CD14-positive monocyte (primary cell): ENCODE results near the gene SHROOM3. TPM values are rescaled to one million over a fixed set of nuclear protein-coding genes. Genes with fewer than 3 reads are reported as not detected.

ENCODE experiments used
- DNase-seq, 3 donors: peaks; one replicate each; pipeline ENCODE4 v3.0.0-alpha.2; 2011 to 2022
- H2AFZ ChIP-seq: 2 replicates; pipeline ENCODE4 v1.6.0; 2012; ENCODE audit warnings: mild to moderate bottlenecking, low read depth, low read length, inconsistent platforms; ENCODE audit not compliant: insufficient read depth, poor library complexity, severe bottlenecking
- H3K27ac ChIP-seq, 2 donors: 1 replicate in 1 of 2; 2 replicates in 1 of 2; pipeline ENCODE4 v1.5.1; 2012 to 2013; ENCODE audit warnings: low read length in 2 of 2, control low read depth in 1 of 2, inconsistent platforms in 1 of 2, low read depth in 1 of 2, mild to moderate bottlenecking in 1 of 2
- H3K27me3 ChIP-seq, 2 donors: one replicate each; pipeline versions ENCODE4 v1.6.0 to v1.6.1; 2011 to 2013; ENCODE audit warnings: low read length in 2 of 2; ENCODE audit not compliant: control insufficient read depth in 2 of 2, insufficient read depth in 2 of 2
- H3K36me3 ChIP-seq, 2 donors: replicated peaks in 1 of 2; 1 replicate in 1 of 2; 2 replicates in 1 of 2; pipeline versions ENCODE4 v1.5.1 to v1.6.1; 2012 to 2013; ENCODE audit warnings: low read length in 2 of 2, control low read depth in 1 of 2, inconsistent platforms in 1 of 2, mild to moderate bottlenecking in 1 of 2; ENCODE audit not compliant: insufficient read depth in 2 of 2, control insufficient read depth in 1 of 2
- H3K4me1 ChIP-seq, 2 donors: 1 replicate in 1 of 2; 2 replicates in 1 of 2; pipeline versions ENCODE4 v1.5.1 to v1.6.1; 2012 to 2013; ENCODE audit warnings: low read length in 2 of 2, control low read depth in 1 of 2, inconsistent platforms in 1 of 2, mild to moderate bottlenecking in 1 of 2, moderate library complexity in 1 of 2; ENCODE audit not compliant: insufficient read depth in 2 of 2, control insufficient read depth in 1 of 2
- H3K4me2 ChIP-seq: replicated peaks from 2 replicates; pipeline ENCODE3; 2012; ENCODE audit warnings: low read length, moderate library complexity, mild to moderate bottlenecking; ENCODE audit not compliant: poor library complexity, severe bottlenecking; ENCODE audit errors: extremely low read depth
- H3K4me3 ChIP-seq, 3 experiments: fragments of 200-600 bp in 1 of 3; sonication (generic) in 1 of 3; replicated peaks in 1 of 3; 1 replicate in 2 of 3; 2 replicates in 1 of 3; pipeline ENCODE4 v1.5.1; 2011 to 2013; ENCODE audit warnings: low read length in 3 of 3, mild to moderate bottlenecking in 3 of 3, control low read depth in 2 of 3, low read depth in 2 of 3, inconsistent platforms in 1 of 3, moderate library complexity in 1 of 3
- H3K79me2 ChIP-seq: 2 replicates; pipeline ENCODE4 v1.6.0; 2012; ENCODE audit warnings: mild to moderate bottlenecking, control low read depth, inconsistent platforms, low read length, moderate library complexity; ENCODE audit not compliant: insufficient read depth
- H3K9ac ChIP-seq: 2 replicates; pipeline ENCODE4 v1.6.0; 2017; ENCODE audit warnings: low read length, mild to moderate bottlenecking; ENCODE audit not compliant: insufficient read depth, poor library complexity, severe bottlenecking
- H3K9me3 ChIP-seq, 2 donors: replicated peaks in 1 of 2; 1 replicate in 1 of 2; 2 replicates in 1 of 2; pipeline versions ENCODE4 v1.5.1 to v1.6.1; 2012 to 2013; ENCODE audit warnings: low read length in 2 of 2, control low read depth in 1 of 2; ENCODE audit not compliant: control insufficient read depth in 1 of 2, insufficient read depth in 1 of 2
- H4K20me1 ChIP-seq: 2 replicates; pipeline ENCODE4 v1.6.0; 2012; ENCODE audit warnings: mild to moderate bottlenecking, low read length, control low read depth, moderate library complexity; ENCODE audit not compliant: insufficient read depth
- H3K27ac Mint-ChIP-seq, 7 donors: one replicate each; pipeline ENCODE4 v1.8.0; 2020; ENCODE audit warnings: mild to moderate bottlenecking in 7 of 7, mixed read lengths in 7 of 7, moderate library complexity in 6 of 7, inconsistent platforms in 2 of 7
- H3K27me3 Mint-ChIP-seq, 3 donors: one replicate each; pipeline ENCODE4 v1.8.0; 2021 to 2022; ENCODE audit warnings: low read depth in 3 of 3, mild to moderate bottlenecking in 3 of 3, mixed read lengths in 3 of 3, moderate library complexity in 3 of 3, inconsistent platforms in 1 of 3
- H3K36me3 Mint-ChIP-seq, 2 donors: one replicate each; pipeline ENCODE4 v1.8.0; 2020; ENCODE audit warnings: mixed read lengths in 2 of 2, inconsistent platforms in 1 of 2, mild to moderate bottlenecking in 1 of 2
- H3K4me1 Mint-ChIP-seq: one replicate; pipeline ENCODE4 v1.8.0; 2020; ENCODE audit warnings: mild to moderate bottlenecking, mixed read lengths
- H3K4me3 Mint-ChIP-seq, 2 donors: one replicate each; pipeline ENCODE4 v1.8.0; 2020; ENCODE audit warnings: mild to moderate bottlenecking in 2 of 2, mixed read lengths in 2 of 2, moderate library complexity in 1 of 2
- H3K9me3 Mint-ChIP-seq, 7 donors: one replicate each; pipeline ENCODE4 v1.8.0; 2020 to 2022; ENCODE audit warnings: mixed read lengths in 7 of 7, mild to moderate bottlenecking in 6 of 7, moderate library complexity in 6 of 7, inconsistent platforms in 2 of 7
- CTCF ChIP-seq: fragments of 200-600 bp; IDR thresholded peaks from one replicate; pipeline ENCODE4 v1.8.0; 2022; ENCODE audit warnings: antibody characterized with exemption, mild to moderate bottlenecking
- WGBS: methylation state at CpG from one replicate; pipeline ENCODE4 v1.1.5; 2013; ENCODE audit warnings: missing lambda C conversion rate; ENCODE audit not compliant: insufficient coverage; 5-methylcytosine and 5-hydroxymethylcytosine counted together
- intact Hi-C, 2 donors: fragments of 100-400 bp; cut with micrococcal nuclease; formaldehyde crosslinking; loops; one replicate each; pipeline versions ENCODE4 v1.15.0 to v1.15.1; 2023
- polyA plus RNA-seq, 3 donors: library from polyadenylated mRNA; depleted of rRNA in 1 of 3; unstranded in 2 of 3; stranded (reverse) in 1 of 3; fragments of 300-500 nt in 2 of 3; fragments of >200 nt in 1 of 3; fragmentation: Illumina TruSeq in 2 of 3; gene quantifications; 1 replicate in 2 of 3; 2 replicates in 1 of 3; pipeline ENCODE4 v1.2.3, GENCODE V29; 2012 to 2021

The SHROOM3 gene
- polyA plus RNA-seq, 3 donors = not detected

GRCh38 chr4:76559236-76560071 lies 124.4 kb downstream of the SHROOM3 start:
- H3K36me3 Mint-ChIP-seq = no peaks in the 10 kb centered on the region
- intact Hi-C loops = no loop called here
- H3K4me3 Mint-ChIP-seq = no peak overlapping the region

GRCh38 chr4:76562161-76562560 lies 127.1 kb downstream of the SHROOM3 start:
- no peaks in the 10 kb centered on the region for H4K20me1 ChIP-seq
- Mint-ChIP-seq H3K4me3 (no peak overlapping the region), H3K4me1 (no peaks in the 10 kb centered on the region), H3K27me3 (peaks cover 2 to 5% (median 2%) of the 10 kb centered on the region in 3 donors), H3K36me3 (no peaks in the 10 kb centered on the region), H3K9me3 (peaks cover 0 to under 1% (median 0%) of the 10 kb centered on the region in 7 donors), H3K27ac (no peak overlapping the region)
- no peak for TF ChIP-seq CTCF
- H3K4me1 ChIP-seq = no peaks in the 10 kb centered on the region
- no peaks in the 10 kb centered on the region for H3K9me3 ChIP-seq
- H3K79me2 ChIP-seq = no peaks in the 10 kb centered on the region
- no peak overlapping the region for H2AFZ ChIP-seq
- no peak overlapping the region for H3K27ac ChIP-seq
- no peak overlapping the region for H3K4me2 ChIP-seq
- no peaks in the 10 kb centered on the region for H3K27me3 ChIP-seq
- H3K36me3 ChIP-seq = no peaks in the 10 kb centered on the region
- no peak for DNase-seq
- intact Hi-C loops = no loop called here
- no peak overlapping the region for H3K4me3 ChIP-seq
- no peak overlapping the region for H3K9ac ChIP-seq
- no CpG with 5 or more reads among the region's 2 CpGs for WGBS

More at GRCh38 chr4:76559236-76560071, 124.4 kb downstream of the SHROOM3 start:
- Histone ChIP-seq H3K4me3 (no peak overlapping the region), H3K36me3 (no peaks in the 10 kb centered on the region), H3K9ac (no peak overlapping the region), H3K4me1 (no peaks in the 10 kb centered on the region), H3K79me2 (no peaks in the 10 kb centered on the region), H3K4me2 (no peak overlapping the region), H4K20me1 (no peaks in the 10 kb centered on the region), H2AFZ (no peak overlapping the region), H3K9me3 (no peaks in the 10 kb centered on the region), H3K27ac (no peak overlapping the region), H3K27me3 (no peaks in the 10 kb centered on the region)
- Mint-ChIP-seq H3K27me3 (peaks cover 2 to 5% (median 2%) of the 10 kb centered on the region in 3 donors), H3K9me3 (peaks cover 0 to 3% (median 0%) of the 10 kb centered on the region in 7 donors), H3K4me1 (no peaks in the 10 kb centered on the region), H3K27ac (no peak overlapping the region)
- 96% methylated on average over 3 of the region's 13 CpGs for WGBS
- DNase-seq = no peak
- no peak for TF ChIP-seq CTCF
